H1 (cell line): ENCODE data around the gene CAPG. TPM values are rescaled to one million over a fixed set of nuclear protein-coding genes. Genes with fewer than 3 reads are reported as not detected.

Source experiments
- CTCF ChIA-PET: fragments of 300-600 bp; sonication (Branson Sonifier 250); formaldehyde crosslinking; loops from one replicate; lab custom pipeline; 2021; ENCODE audit not compliant: partially characterized antibody; lab: Charles Lee
- POLR2A ChIA-PET: fragments of 300-600 bp; sonication (Branson Sonifier 250); formaldehyde crosslinking; loops from one replicate; lab custom pipeline; 2021; ENCODE audit warnings: inconsistent platforms; ENCODE audit not compliant: partially characterized antibody; lab: Charles Lee
- DNase-seq, 2 experiments: peaks; one replicate each; pipeline versions ENCODE4 v3.0.0 to v3.0.0-alpha.2; 2010 to 2022; ENCODE audit warnings: low spot score in 2 of 2, low read depth in 1 of 2, mixed read lengths in 1 of 2
- FAIRE-seq: peaks from 2 replicates; lab custom pipeline; 2011; peaks lifted over from hg19 to GRCh38; lab: Jason Lieb, UNC
- H2AFZ ChIP-seq: 2 replicates; pipeline ENCODE4 v1.8.1; 2012; ENCODE audit warnings: low read length, inconsistent platforms
- H2AK5ac ChIP-seq: 2 replicates; pipeline ENCODE4 v1.6.1; 2013; ENCODE audit warnings: low read depth, low read length
- H2BK120ac ChIP-seq: replicated peaks from 2 replicates; pipeline ENCODE3; 2013; ENCODE audit warnings: low read depth, low read length, inconsistent platforms
- H2BK12ac ChIP-seq: 2 replicates; pipeline ENCODE4 v1.6.1; 2013; ENCODE audit warnings: low read depth, low read length
- H2BK15ac ChIP-seq: 2 replicates; pipeline ENCODE4 v1.6.1; 2013; ENCODE audit warnings: low read length
- H2BK20ac ChIP-seq: 2 replicates; pipeline ENCODE4 v1.6.1; 2013; ENCODE audit warnings: low read length
- H2BK5ac ChIP-seq: 2 replicates; pipeline ENCODE4 v1.6.1; 2013; ENCODE audit warnings: low read depth, low read length
- H3K14ac ChIP-seq: 2 replicates; pipeline ENCODE4 v1.6.1; 2013; ENCODE audit warnings: inconsistent platforms; ENCODE audit not compliant: insufficient read length
- H3K18ac ChIP-seq: 2 replicates; pipeline ENCODE4 v1.6.1; 2013; ENCODE audit warnings: low read length; ENCODE audit errors: extremely low read depth
- H3K23ac ChIP-seq: 2 replicates; pipeline ENCODE4 v1.6.1; 2013; ENCODE audit warnings: inconsistent platforms; ENCODE audit not compliant: insufficient read length
- H3K23me2 ChIP-seq: 2 replicates; pipeline ENCODE4 v1.6.1; 2013; ENCODE audit warnings: low read depth, low read length
- H3K27ac ChIP-seq: 2 replicates; pipeline ENCODE4 v1.6.1; 2011; ENCODE audit warnings: low read depth, low read length, inconsistent platforms
- H3K27me3 ChIP-seq, 4 experiments: replicated peaks in 1 of 4; 1 replicate in 1 of 4; 2 replicates in 3 of 4; pipeline versions ENCODE4 v1.6.1 to v1.8.1; 2011 to 2013; ENCODE audit warnings: low read length in 3 of 4, mild to moderate bottlenecking in 3 of 4, inconsistent platforms in 2 of 4, mixed read lengths in 2 of 4, moderate library complexity in 1 of 4; ENCODE audit not compliant: control insufficient read depth in 3 of 4, insufficient read depth in 3 of 4; ENCODE audit errors: extremely low read depth in 1 of 4
- H3K36me3 ChIP-seq, 4 experiments: 2 replicates each; pipeline versions ENCODE4 v1.6.1 to v1.8.1; 2011 to 2013; ENCODE audit warnings: mild to moderate bottlenecking in 4 of 4, low read length in 3 of 4, moderate library complexity in 2 of 4, control low read depth in 1 of 4, inconsistent platforms in 1 of 4; ENCODE audit not compliant: insufficient read depth in 4 of 4, control insufficient read depth in 2 of 4
- H3K4ac ChIP-seq: replicated peaks from 2 replicates; pipeline ENCODE3; 2013; ENCODE audit warnings: low read length, low read depth, mixed read lengths, inconsistent platforms; ENCODE audit not compliant: insufficient read length
- H3K4me1 ChIP-seq, 4 experiments: replicated peaks in 1 of 4; 1 replicate in 1 of 4; 2 replicates in 3 of 4; pipeline versions ENCODE4 v1.6.1 to v1.8.1; 2011 to 2013; ENCODE audit warnings: low read length in 3 of 4, inconsistent platforms in 2 of 4, mixed read lengths in 1 of 4; ENCODE audit not compliant: insufficient read depth in 4 of 4, control insufficient read depth in 3 of 4
- H3K4me2 ChIP-seq, 2 experiments: 2 replicates each; pipeline versions ENCODE4 v1.6.1 to v1.8.1; 2011 to 2013; ENCODE audit warnings: low read depth in 2 of 2, low read length in 2 of 2, control low read depth in 1 of 2, inconsistent platforms in 1 of 2, mild to moderate bottlenecking in 1 of 2; ENCODE audit not compliant: insufficient read depth in 1 of 2
- H3K4me3 ChIP-seq, 4 experiments: fragments of 200-600, 300-600 bp in 1 of 4; sonication (generic), shearing (Covaris generic), sonication (Bioruptor Twin) in 1 of 4; 2 replicates each; pipeline versions ENCODE4 v1.5.1 to v1.8.1; 2011 to 2016; ENCODE audit warnings: low read length in 4 of 4, low read depth in 3 of 4, control low read depth in 2 of 4, inconsistent platforms in 2 of 4, mild to moderate bottlenecking in 2 of 4, mixed read lengths in 1 of 4, moderate library complexity in 1 of 4; ENCODE audit not compliant: insufficient read depth in 2 of 4; ENCODE audit errors: extremely low read depth in 1 of 4
- H3K56ac ChIP-seq: replicated peaks from 2 replicates; pipeline ENCODE3; 2013; ENCODE audit warnings: low read depth, mild to moderate bottlenecking, mixed read lengths, low read length, inconsistent platforms; ENCODE audit not compliant: insufficient read length
- H3K79me1 ChIP-seq: 2 replicates; pipeline ENCODE4 v1.6.1; 2013; ENCODE audit warnings: low read depth, low read length, control low read depth
- H3K79me2 ChIP-seq, 2 experiments: 2 replicates each; pipeline versions ENCODE4 v1.6.1 to v1.8.1; 2012 to 2013; ENCODE audit warnings: low read length in 2 of 2, mild to moderate bottlenecking in 2 of 2, inconsistent platforms in 1 of 2; ENCODE audit not compliant: insufficient read depth in 2 of 2, control insufficient read depth in 1 of 2
- H3K9ac ChIP-seq, 4 experiments: replicated peaks in 1 of 4; 1 replicate in 1 of 4; 2 replicates in 3 of 4; pipeline versions ENCODE4 v1.6.1 to v1.8.1; 2011 to 2013; ENCODE audit warnings: low read depth in 3 of 4, low read length in 3 of 4, control low read depth in 2 of 4, mild to moderate bottlenecking in 2 of 4, moderate library complexity in 2 of 4, inconsistent platforms in 1 of 4; ENCODE audit errors: extremely low read depth in 1 of 4
- H3K9me3 ChIP-seq, 2 experiments: 2 replicates each; pipeline versions ENCODE4 v1.6.1 to v1.8.1; 2012 to 2013; ENCODE audit warnings: mild to moderate bottlenecking in 2 of 2, moderate library complexity in 2 of 2, control low read depth in 1 of 2, inconsistent platforms in 1 of 2, low read depth in 1 of 2, low read length in 1 of 2, mixed read lengths in 1 of 2; ENCODE audit not compliant: insufficient read depth in 2 of 2
- H4K20me1 ChIP-seq, 2 experiments: replicated peaks in 1 of 2; 2 replicates each; pipeline versions ENCODE3 to v1.8.1; 2011 to 2013; ENCODE audit warnings: inconsistent platforms in 2 of 2, low read length in 2 of 2, mild to moderate bottlenecking in 1 of 2; ENCODE audit not compliant: insufficient read depth in 2 of 2, control insufficient read depth in 1 of 2
- H4K5ac ChIP-seq: 2 replicates; pipeline ENCODE4 v1.6.1; 2013; ENCODE audit warnings: low read length, low read depth, mixed read lengths, inconsistent platforms; ENCODE audit not compliant: insufficient read length
- H4K8ac ChIP-seq: 2 replicates; pipeline ENCODE4 v1.8.0; 2013; ENCODE audit warnings: mild to moderate bottlenecking, moderate library complexity, low read length, inconsistent platforms; ENCODE audit not compliant: insufficient read depth; ENCODE audit errors: extremely low read depth
- H4K91ac ChIP-seq: replicated peaks from 2 replicates; pipeline ENCODE3; 2013; ENCODE audit warnings: low read length, mixed read lengths, inconsistent platforms; ENCODE audit not compliant: insufficient read length
- SP1 ChIP-seq: IDR thresholded peaks from 2 replicates; pipeline ENCODE4 v1.6.1; 2011; ENCODE audit warnings: low read depth, low read length
- TAF1 ChIP-seq: IDR thresholded peaks from 2 replicates; pipeline ENCODE4 v1.6.1; 2011; ENCODE audit warnings: mild to moderate bottlenecking, low read depth, low read length
- WGBS, 2 experiments: shearing (Covaris generic) in 1 of 2; methylation state at CpG; one replicate each; pipeline versions ENCODE4 v1.1.6 to v1.1.7; 2013 to 2015; ENCODE audit warnings: low lambda C conversion rate in 2 of 2, mixed read lengths in 2 of 2, inconsistent platforms in 1 of 2, low coverage in 1 of 2, missing lambda C conversion rate in 1 of 2; ENCODE audit not compliant: insufficient replicate concordance in 2 of 2, insufficient coverage in 1 of 2, insufficient read length in 1 of 2; ENCODE audit errors: extremely low coverage in 1 of 2, missing lambda C conversion rate in 1 of 2; 5-methylcytosine and 5-hydroxymethylcytosine counted together
- polyA plus RNA-seq, 7 experiments: library from polyadenylated mRNA; depleted of rRNA in 3 of 7; stranded (reverse) in 5 of 7; unstranded in 2 of 7; fragments of >200 nt in 5 of 7; fragments of 200-250 nt in 2 of 7; gene quantifications; 1 replicate in 5 of 7; 2 replicates in 1 of 7; 4 replicates in 1 of 7; pipeline versions ENCODE4 v1.2.1 to v1.2.3, GENCODE V29; 2011 to 2013; ENCODE audit warnings: missing spikeins in 2 of 7, mixed read lengths in 2 of 7
- total RNA-seq: library from RNA; stranded (reverse); fragmentation: NEBNext Ultra II Directional; extraction: Animal tissue kit (Norgen Biotek cat#: 25700); gene quantifications from 2 replicates; pipeline ENCODE4 v1.2.1, GENCODE V29; 2021

The CAPG gene
- total and polyA plus RNA-seq, 2 of the 8 experiments (the other 6 are each of a cell fraction or from before 2014, with no cell fraction given) = 80.5 to 89.0 TPM

DNA sequence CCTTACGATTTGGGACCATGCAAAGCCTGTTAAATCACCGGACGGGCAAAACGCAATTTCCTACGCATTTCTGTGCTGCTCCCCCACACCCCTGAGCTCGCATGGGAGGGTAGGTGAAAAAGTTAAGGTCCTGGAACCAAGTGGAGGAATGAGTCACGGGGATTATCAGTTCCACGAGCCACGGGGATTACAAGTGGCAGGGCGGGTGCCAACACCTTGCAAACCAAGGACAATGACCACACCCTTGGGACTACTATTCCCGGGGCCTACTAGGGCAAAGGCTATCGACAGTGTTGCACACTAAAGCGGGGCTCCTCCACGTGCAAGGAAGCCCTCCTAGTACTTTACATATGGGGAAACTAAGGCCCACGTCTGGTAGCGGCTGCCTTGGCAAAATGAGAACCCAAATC lies 56.3 kb downstream of the CAPG start:
- peaks cover 0 to 15% (median 0%) of the 10 kb centered on the region in 4 experiments; a peak in 2 of 8 replicates for H3K36me3 ChIP-seq
- no peak overlapping the region for H4K8ac ChIP-seq
- no peak overlapping the region for H2BK5ac ChIP-seq
- H3K79me1 ChIP-seq = no peaks in the 10 kb centered on the region
- H4K5ac ChIP-seq = no peak overlapping the region
- H2BK12ac ChIP-seq = no peak overlapping the region
- FAIRE-seq (no peak), DNase-seq (no peak)
- H3K4me1 ChIP-seq = peaks cover 0 to 3% (median 1%) of the 10 kb centered on the region in 4 experiments; a peak in 2 of 7 replicates
- H4K20me1 ChIP-seq = no peaks in the 10 kb centered on the region
- WGBS, 2 experiments = 70% methylated on average over 16 of the region's 16 CpGs; no CpG with 5 or more reads in 1 of the 2 experiments
- peak overlapping the region; percentile 75 to 96 (median 90) for H3K4me3 ChIP-seq
- no peak overlapping the region for H3K27ac ChIP-seq
- H2BK120ac ChIP-seq = no peak overlapping the region
- H3K27me3 ChIP-seq = no peaks in the 10 kb centered on the region
- POLR2A ChIA-PET = interaction anchor here (1.0 to 4.5 kb wide), 17 partner anchors 8 to 199 kb away, joined by 3 to 23 read pairs (median 5); partner anchors contain the start of genes MAT2A and TGOLN2
- peak overlapping the region; percentile 6; the same call in 1 of the 2 replicates for H2BK15ac ChIP-seq
- H3K23me2 ChIP-seq = peaks cover 8% of the 10 kb centered on the region
- H3K4ac ChIP-seq = no peak overlapping the region
- no peak overlapping the region for H2AK5ac ChIP-seq
- H3K9ac ChIP-seq = no peak overlapping the region; a peak in 3 of 7 replicates
- peak overlapping the region; percentile 85 to 96 for H3K4me2 ChIP-seq
- no peaks in the 10 kb centered on the region for H3K9me3 ChIP-seq
- no peak overlapping the region for H2BK20ac ChIP-seq
- no peak overlapping the region for H3K14ac ChIP-seq
- TF ChIP-seq SP1 (no peak), TAF1 (no peak)
- TF ChIP-seq, all 59 proteins: peak for 0
- H3K79me2 ChIP-seq = no peaks in the 10 kb centered on the region
- no peak overlapping the region for H3K18ac ChIP-seq
- H3K23ac ChIP-seq = no peak overlapping the region
- CTCF ChIA-PET = interaction anchor here (1.0 to 2.2 kb wide), 4 partner anchors 9 to 197 kb away, joined by 3 to 7 read pairs (median 4); no protein-coding TSS in a partner anchor
- peak overlapping the region; percentile 14; the same call in 1 of the 2 replicates for H2AFZ ChIP-seq
- no peak overlapping the region for H3K56ac ChIP-seq
- H4K91ac ChIP-seq = peak overlapping the region; percentile 57
